ENCODE results near the gene XXYLT1. TPM values are rescaled to one million over a fixed set of nuclear protein-coding genes. Genes with fewer than 3 reads are reported as not detected.
"Not testable (repeated sequence)": the region's sequence is repeated elsewhere in the genome, so short reads cannot be mapped to it uniquely, and the experiment has no call there.

The XXYLT1 gene
- total RNA-seq, 1 donor from 2014 or later = 2.7 TPM

DNA sequence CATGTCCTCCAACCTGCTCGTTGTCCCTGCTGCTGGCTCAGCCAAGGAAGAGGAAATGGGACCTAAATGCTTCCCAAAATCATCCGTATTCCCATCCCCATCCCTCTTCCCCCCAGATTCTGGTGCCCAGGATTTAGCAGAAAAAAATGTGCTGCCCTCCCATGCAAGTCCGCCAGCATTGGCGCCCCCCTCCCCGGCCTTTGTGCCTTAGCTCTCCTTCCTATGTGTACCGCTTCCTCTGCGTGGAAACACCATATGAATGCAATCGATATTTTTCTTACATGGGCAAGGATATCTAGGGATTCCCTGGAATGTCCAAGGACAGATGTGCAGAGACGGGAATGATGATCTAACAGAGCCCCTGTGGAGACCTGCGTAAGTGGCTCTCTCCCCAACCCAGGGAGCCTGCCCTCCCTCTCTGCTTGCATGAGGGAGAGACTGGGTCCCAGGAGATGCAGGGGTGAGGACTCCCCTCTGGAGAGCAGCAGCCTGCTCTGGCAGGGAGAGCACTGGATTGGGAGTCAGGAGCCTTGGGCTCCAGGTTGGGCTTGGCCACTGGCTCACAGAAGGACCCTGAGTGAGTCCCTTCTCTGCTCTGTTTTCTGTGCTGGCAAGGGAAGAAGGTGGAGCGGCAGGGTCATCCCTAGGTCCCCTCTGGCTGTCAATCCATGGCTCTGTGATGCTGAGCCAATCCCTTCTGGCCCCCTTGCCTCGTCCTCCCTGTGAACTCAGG lies 227.2 kb downstream of the XXYLT1 start:
- DNase-seq (ENCODE audit: missing footprints) (no peak), ATAC-seq (no peak)
- intact Hi-C loops (cut with DNase I) = no loop called here

DNA sequence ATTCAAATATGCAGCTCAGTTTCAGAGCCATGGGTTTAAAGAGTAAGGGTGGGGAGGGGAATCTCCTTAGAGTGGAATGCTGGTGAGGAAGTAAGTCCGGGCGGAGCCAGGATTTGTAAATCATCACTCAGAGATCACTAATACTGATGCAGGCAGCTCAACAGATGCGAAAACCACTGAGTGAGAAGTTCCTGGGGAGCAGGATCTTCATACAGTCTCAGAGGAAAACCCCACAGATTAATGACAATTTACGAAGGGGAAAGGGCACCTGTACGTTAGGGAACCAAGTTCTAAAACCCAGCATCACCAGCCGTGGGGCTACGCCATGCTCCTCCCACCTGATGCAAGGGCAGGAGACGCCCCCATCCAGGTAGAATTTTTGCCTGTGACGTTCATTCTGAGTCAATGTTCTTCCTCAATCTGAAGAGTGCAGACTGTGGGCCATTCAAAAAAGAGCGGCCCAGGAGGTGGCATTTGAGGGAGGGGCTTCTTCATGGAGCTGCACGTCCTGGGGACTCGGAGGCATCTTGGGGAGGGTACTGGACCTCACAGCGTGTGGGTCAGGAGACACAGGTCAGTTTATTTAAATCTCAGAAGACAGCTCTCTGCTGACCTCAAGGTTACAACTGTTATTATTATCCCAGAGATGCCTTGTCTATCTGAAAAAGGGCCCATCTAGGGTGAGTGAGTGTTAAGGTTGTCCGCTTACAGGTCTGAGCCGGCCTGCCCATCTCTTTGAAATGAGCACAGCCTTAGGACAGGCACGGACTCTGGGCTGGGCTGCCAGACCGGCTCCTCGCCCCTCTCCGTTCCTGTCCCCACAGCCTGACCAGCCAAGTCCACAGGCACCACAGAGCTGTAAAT lies 228.0 kb downstream of the XXYLT1 start:
- intact Hi-C loops (cut with DNase I) = no loop called here
- no peak for ATAC-seq

DNA sequence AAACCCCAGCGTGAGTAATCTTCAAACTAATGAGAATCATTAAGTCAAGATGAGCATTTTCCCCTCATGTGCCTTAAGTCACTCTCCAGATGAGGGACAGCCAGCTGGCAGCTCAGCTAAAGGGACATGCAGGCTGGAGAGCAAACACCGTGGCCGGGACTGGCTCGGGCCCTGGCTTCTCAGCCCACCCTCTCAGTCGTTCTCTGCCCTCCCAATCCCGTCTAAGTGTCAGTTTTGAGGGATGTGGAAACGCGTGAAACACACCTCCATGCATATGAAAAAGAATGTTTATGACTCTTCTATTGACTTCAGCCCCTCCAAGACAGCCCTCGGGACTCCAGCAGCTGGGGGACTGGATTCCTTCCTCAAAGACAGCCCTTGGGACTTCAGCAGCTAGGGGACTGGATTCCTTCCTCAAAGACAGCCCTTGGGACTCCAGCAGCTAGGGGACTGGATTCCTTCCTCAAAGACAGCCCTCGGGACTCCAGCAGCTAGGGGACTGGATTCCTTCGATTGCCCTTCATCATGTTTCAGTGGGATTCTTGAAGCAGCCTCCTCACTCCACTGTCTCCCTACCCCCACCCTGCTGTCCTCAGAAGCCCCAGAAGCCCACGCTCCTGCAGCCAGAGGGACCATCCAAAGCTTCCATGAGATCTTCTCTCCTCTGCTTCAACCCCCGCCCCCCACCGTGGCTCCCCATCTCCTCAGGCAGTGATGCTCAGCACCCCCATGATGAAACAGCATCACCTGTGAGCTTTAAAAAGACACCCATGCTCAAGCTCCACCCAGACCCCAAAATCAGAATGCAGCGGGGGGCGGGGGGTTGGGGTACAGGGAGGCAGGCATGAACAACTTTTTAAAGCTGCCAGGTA lies 228.9 kb downstream of the XXYLT1 start:
- DNase-seq (ENCODE audit: missing footprints) (no peak), ATAC-seq (no peak)
- intact Hi-C loops (cut with DNase I) = no loop called here

More for the DNA sequence above, 228.0 kb downstream of the XXYLT1 start:
- no peak for DNase-seq (ENCODE audit: missing footprints)

DNA sequence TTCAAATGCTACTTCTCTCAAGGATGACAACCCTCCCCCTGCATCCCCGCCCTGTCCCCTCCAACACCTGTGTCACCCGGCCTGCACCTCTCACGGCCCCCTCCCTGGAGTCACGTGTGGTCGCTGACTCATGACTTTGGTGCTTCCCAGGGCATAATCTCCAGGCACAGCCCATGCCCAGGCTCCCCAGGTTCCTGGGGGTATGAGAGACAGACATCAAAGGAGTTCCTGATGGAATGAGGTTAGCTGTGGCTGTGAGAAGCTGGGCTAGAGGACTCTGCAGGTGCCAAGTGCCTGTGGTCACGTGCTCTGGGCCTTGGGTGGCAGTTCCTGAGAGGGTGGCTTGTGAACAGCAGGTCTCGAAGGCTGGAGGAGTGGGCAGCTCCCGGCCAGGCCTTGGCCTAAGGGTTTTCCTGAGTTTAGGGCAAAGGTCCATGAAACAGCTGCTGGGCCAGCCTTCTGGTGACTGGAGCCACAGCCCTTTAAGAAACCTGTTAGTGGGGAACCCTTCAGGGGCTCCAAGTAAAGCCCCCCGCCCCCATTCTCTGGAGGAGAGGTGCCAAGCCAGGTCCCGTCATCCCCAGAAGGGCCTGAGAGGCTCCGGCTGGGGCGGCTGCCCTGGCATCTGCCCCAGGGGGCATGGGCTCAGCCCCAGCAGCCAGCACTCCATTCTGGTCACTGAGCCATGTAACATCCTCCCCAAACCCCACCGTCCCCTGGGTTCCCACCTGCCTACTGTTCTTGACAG lies 230.0 kb downstream of the XXYLT1 start:
- ATAC-seq = no peak
- no peak for DNase-seq (ENCODE audit: missing footprints)
- intact Hi-C loops (cut with DNase I) = no loop called here

DNA sequence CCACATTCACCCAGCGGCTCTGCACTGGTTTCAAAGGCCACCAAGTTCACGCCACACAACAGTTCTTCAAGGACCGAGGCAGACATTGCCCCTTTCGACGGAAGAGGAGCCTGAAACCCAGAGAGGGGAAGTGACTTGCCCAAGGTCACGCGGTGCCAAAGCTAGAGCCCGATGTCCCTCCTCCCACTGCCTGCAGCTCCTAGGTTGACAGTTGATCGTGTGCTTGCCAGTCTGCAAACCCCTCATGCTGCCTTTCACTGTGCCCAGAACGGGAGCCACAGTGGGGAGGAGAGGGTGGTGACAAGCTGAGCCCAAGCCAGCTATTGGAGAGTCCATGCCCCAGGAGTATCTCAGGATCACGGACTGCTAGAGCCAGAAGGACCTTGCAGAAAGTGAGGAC lies 230.9 kb downstream of the XXYLT1 start:
- intact Hi-C loops (cut with DNase I) = no loop called here
- ATAC-seq = peak; percentile 62
- no peak for DNase-seq (ENCODE audit: missing footprints)

DNA sequence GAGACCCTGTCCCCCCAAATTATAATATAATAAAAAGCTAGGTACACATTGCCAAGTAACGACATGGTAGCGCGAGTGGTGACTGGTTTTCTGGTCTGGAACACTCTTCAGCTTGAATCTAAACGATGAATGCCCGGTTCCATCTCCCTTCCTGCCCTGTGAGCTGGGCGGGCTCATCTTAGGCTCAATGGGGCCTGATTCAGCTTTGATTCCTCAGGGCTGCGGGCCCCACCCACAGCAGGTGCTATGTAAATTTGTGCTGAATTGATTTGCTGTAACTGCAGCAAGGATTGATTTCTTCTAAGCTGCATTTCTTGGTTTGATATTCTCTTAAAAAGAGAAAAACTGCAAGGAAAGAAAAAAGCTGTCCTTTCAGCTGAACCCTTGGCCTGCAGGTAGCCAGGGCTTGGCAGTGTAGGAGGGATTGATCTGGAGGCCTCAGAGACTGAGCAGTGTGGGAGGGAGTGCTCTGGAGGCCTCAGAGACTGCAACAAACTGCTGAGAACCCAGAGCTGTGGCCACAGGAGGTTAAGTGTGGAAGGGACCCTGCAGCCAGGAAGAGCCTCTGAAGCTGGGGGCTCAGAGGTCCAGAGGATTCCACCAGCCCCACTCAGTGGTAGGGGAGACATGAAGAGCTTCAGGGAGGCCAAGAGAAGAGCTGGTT lies 231.6 kb downstream of the XXYLT1 start:
- ATAC-seq (no peak), DNase-seq (ENCODE audit: missing footprints) (no peak)
- intact Hi-C loops (cut with DNase I) = no loop called here

DNA sequence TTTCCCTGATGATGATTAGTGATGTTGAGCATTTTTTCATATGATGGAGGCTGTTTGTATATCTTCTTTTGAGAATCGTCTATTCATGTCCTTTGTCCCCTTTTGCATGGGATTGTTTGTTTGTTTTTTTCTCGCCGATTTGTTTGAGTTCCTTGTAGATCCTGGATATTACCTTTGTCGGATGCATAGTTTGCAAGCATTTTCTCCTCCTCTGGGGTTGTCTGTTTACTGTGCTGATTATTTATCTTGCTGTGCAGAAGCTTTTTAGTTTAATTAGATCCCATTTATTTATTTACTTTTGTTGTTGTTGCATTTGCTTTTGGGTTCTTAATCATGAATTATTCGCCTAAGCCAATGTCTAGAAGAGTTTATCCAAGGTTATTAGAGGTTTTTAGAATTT lies 232.8 kb downstream of the XXYLT1 start:
- DNase-seq (ENCODE audit: missing footprints) (no peak), ATAC-seq (no peak)
- intact Hi-C loops (cut with DNase I) = no loop called here

DNA sequence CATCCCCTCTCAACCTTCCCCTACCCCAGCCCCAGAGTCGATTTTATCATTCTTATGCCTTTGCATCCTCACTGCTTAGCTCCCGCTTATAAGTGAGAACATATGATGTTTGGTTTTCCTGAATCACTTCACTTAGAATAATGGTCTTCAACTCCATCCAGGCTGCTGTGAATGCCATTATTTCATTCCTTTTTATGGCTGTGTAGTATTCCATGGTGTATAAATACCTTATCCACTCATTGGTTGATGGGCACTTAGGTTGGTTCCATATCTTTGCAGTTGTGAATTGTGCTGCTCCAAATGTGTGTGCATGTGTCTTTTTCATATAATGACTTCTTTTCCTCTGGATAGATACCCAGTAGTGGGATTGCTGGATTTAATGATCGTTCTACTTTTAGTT lies 233.4 kb downstream of the XXYLT1 start:
- intact Hi-C loops (cut with DNase I); ATAC-seq; DNase-seq (ENCODE audit: missing footprints): not testable (repeated sequence)

GRCh38 chr3:195036974-195037373 lies 234.0 kb downstream of the XXYLT1 start:
- intact Hi-C loops (cut with DNase I) = no loop called here
- ATAC-seq (no peak), DNase-seq (ENCODE audit: missing footprints) (no peak)

- ATAC-seq = no peak
- no peak for DNase-seq (ENCODE audit: missing footprints)
- intact Hi-C loops (cut with DNase I) = no loop called here
Observed at GRCh38 chr3:195036574-195036973, 234.4 kb downstream of the XXYLT1 start.

- intact Hi-C loops (cut with DNase I) = no loop called here
- ATAC-seq (no peak), DNase-seq (ENCODE audit: missing footprints) (no peak)
Observed at GRCh38 chr3:195036203-195036505, 234.8 kb downstream of the XXYLT1 start.

GRCh38 chr3:195035345-195036202 lies 235.4 kb downstream of the XXYLT1 start:
- ATAC-seq = no peak
- intact Hi-C loops (cut with DNase I) = no loop called here
- DNase-seq (ENCODE audit: missing footprints) = no peak

- ATAC-seq = no peak
- intact Hi-C loops (cut with DNase I) = no loop called here
- DNase-seq (ENCODE audit: missing footprints) = no peak
Observed at GRCh38 chr3:195034541-195034940, 236.4 kb downstream of the XXYLT1 start.

DNA sequence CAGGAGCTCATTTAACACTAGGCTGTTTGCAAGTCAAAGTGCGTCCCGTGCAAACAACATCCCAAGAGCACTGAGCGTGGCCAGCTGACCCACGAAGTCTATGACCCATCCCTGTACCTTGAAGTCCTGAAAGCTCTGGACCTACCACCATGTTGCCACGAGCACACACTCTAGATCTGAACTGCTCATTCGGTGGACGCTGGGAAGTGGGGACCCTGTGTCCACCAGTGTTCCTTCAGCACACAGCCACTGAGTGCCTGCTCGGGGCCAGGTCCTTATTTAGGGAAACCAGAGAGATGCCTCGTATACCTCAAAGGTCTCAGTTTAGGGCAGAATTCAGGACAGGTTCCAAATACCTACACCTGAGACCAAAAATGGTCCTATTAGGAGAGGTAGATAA lies 236.9 kb downstream of the XXYLT1 start:
- no peak for ATAC-seq
- no peak for DNase-seq (ENCODE audit: missing footprints)
- intact Hi-C loops (cut with DNase I) = no loop called here

DNA sequence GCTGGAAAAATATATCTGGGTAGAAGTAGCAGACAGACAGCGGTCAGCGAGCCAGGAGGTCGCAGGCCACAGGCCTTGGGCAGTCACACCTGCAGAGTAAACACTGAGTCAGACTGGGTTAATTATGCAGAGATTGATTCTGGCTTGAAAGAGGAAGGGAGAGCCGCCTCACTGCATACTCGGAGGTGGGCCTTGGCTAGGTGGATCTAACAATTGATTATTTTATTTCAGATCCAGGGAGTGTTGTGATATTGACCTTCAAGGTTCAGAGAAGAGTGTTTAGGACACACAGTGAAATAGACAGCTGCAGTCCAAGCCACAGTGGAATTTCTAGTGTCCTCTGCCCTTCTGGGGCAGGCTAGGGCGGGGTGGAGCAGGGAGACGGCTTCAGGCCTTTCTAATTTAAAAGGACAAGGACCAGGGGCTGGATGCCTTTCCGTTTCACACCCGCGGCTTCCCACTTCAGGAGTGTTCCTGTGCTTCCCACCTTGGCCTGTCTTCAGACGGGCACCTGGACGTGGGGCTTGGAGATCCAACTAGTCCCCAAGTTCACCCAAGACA lies 237.3 kb downstream of the XXYLT1 start:
- intact Hi-C loops (cut with DNase I) = no loop called here
- no peak for ATAC-seq
- no peak for DNase-seq (ENCODE audit: missing footprints)

- intact Hi-C loops (cut with DNase I) = no loop called here
- no peak for ATAC-seq
- DNase-seq (ENCODE audit: missing footprints) = no peak
Observed at GRCh38 chr3:195032955-195033354, 238.0 kb downstream of the XXYLT1 start.

DNA sequence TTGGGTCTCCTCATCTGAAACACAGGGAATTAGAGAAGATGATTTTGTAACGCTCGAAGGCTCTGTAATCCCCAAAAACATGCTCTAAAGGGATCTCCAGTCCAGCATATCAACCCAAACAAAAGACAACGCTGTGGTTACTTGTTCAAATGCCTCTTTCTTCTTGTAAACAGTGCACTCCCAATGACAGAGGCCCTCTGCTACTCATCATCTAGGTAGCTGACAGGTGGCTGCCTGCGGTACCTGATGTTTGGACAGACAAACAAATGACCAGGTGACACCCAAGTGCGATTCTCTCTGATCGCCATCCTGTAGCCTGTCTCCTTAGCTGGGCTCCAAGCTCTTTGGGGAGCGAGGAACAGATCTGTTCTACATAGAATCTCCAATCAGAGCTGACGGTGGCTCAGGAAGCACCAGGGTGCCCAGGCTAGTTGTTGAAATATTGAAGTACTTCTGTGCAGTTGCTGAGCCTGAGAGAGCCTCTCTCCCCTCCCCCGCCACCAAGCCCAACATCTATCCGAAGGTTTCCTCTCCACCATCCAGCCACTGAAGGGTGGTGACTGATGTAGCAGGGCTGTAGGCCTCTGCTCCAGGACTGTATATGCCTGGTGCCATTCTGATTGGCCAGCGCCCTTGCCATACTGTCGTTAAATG lies 238.7 kb downstream of the XXYLT1 start:
- DNase-seq (ENCODE audit: missing footprints) = no peak
- ATAC-seq = no peak
- intact Hi-C loops (cut with DNase I) = no loop called here
